ENCODE data around the gene TDG. TPM values are rescaled to one million over a fixed set of nuclear protein-coding genes. Genes with fewer than 3 reads are reported as not detected.

The TDG gene
- total and polyA plus RNA-seq, 10 of the 15 experiments (the other 5 are each of a cell fraction or from before 2014, with no cell fraction given) = 29.7 to 68.8 (median 51.2) TPM

- TF ChIP-seq RB1 (IDR thresholded peaks at IDR 0.05; ENCODE audit: borderline replicate concordance) (no peak), SREBF2 (IDR thresholded peaks at IDR 0.05; ENCODE audit: low read length) (0 out of 2 replicates have a peak, but pooled peaks have one; percentile 6), PKNOX1 (IDR thresholded peaks at IDR 0.05) (no peak)
Observed at GRCh38 chr12:103929784-103930033, 36.0 kb upstream of the TDG start (continued).

GRCh38 chr12:103930034-103930786 is 35.5 kb upstream of the TDG start, which contains the start of gene HSP90B1:
HSP90B1 (plus strand) TSS chr12:103930410; CDS start chr12:103930516, 106 bp downstream.
- Histone ChIP-seq H3K27me3 (replicated peaks in 1 of 2; ENCODE audit: control insufficient read depth in 2 of 2, insufficient read depth in 2 of 2, low read length in 1 of 2) (no peaks in the 10 kb centered on the region), H3K36me3 (ENCODE audit: control insufficient read depth in 2 of 2, insufficient read depth in 2 of 2, low read length in 1 of 2) (peaks cover 2 to 28% of the 10 kb centered on the region in 2 experiments), H3K4me1 (ENCODE audit: control insufficient read depth, insufficient read depth, low read length) (peaks cover 21% of the 10 kb centered on the region), H4K20me1 (ENCODE audit: control insufficient read depth, insufficient read depth) (peaks cover 3% of the 10 kb centered on the region; the same call in 1 of the 2 replicates), H3K9me3 (replicated peaks; ENCODE audit: control insufficient read depth, insufficient read depth, low read length) (no peaks in the 10 kb centered on the region), H3K4me3 (peak within 1 kb of the TSS; percentile 93), H2AFZ (ENCODE audit: control insufficient read depth, low read depth, low read length) (peak within 1 kb of the TSS; percentile 94), H3K9ac (ENCODE audit: control insufficient read depth, insufficient read depth, low read length) (peak within 1 kb of the TSS; percentile 98), H3K27ac (ENCODE audit: control insufficient read depth, insufficient read depth) (peak within 1 kb of the TSS; percentile 99), H3K79me2 (ENCODE audit: control insufficient read depth, insufficient read depth, low read length) (peaks cover 71% of the 10 kb centered on the region), H3K4me2 (ENCODE audit: control insufficient read depth, insufficient read depth) (peak within 1 kb of the TSS; percentile 88)
- intact Hi-C loops (cut with micrococcal nuclease; ENCODE audit: unreplicated experiment) (loop anchor here (2.0 kb wide), 2 partner anchors 23 to 35 kb away; partner anchors contain the start of gene TDG), in situ Hi-C loops (cut with MboI) (no loop called here)
- peak; percentile 99 for DNase-seq (ENCODE audit: low read depth, low spot score)
- SMC1A ChIA-PET (ENCODE audit: uncharacterized antibody, unreplicated experiment) = interaction anchor here (0.9 to 9.4 kb wide), 6 partner anchors 26 to 178 kb away, joined by 3 to 125 read pairs (median 10); partner anchors contain the start of gene TDG
- no TSS peak for BruUV-seq (replicated peaks)
- ATAC-seq = peak; percentile 72
- POLR2A ChIA-PET = interaction anchor here (0.6 to 7.1 kb wide), 17 partner anchors 10 to 527 kb away, joined by 3 to 73 read pairs (median 4); partner anchors contain the start of genes HCFC2, NFYB, NT5DC3 and TDG
- RAD21 ChIA-PET (ENCODE audit: unreplicated experiment) = interaction anchor here (0.8 to 7.4 kb wide), 17 partner anchors 10 to 403 kb away, joined by 3 to 121 read pairs (median 5); partner anchors contain the start of genes HCFC2, NFYB and TDG
- peak; percentile 83 for FAIRE-seq
- CTCF ChIA-PET = interaction anchor here (0.6 to 1.6 kb wide), 7 partner anchors 10 to 428 kb away, joined by 3 to 6 read pairs (median 3); no protein-coding TSS in a partner anchor
- WGBS (ENCODE audit: insufficient coverage, insufficient replicate concordance, low lambda C conversion rate, missing lambda C conversion rate) = under 1% methylated on average over 50 of the region's 56 CpGs
- TF ChIP-seq HDAC6 (IDR thresholded peaks at IDR 0.05; ENCODE audit: unreplicated experiment) = peak; percentile 56
- peak; percentile 35 for TF ChIP-seq BCL3 (IDR thresholded peaks at IDR 0.05; ENCODE audit: borderline replicate concordance, insufficient read depth, low read depth, low read length, poor library complexity, severe bottlenecking)
- no peak for TF ChIP-seq USF1 (IDR thresholded peaks at IDR 0.05; ENCODE audit: borderline replicate concordance, extremely low read length, insufficient read depth, low read depth, low read length)
- TF ChIP-seq SIX5 (IDR thresholded peaks at IDR 0.05; ENCODE audit: low read depth, low read length, severe bottlenecking) = peak; percentile 46
- no peak for TF ChIP-seq RAD21 (IDR thresholded peaks at IDR 0.05; ENCODE audit: insufficient read depth, low read depth, low read length)
- no peak; the same call in 1 of the 2 replicates for TF ChIP-seq SREBF2 (IDR thresholded peaks at IDR 0.05; ENCODE audit: low read length)
- TF ChIP-seq DPF2 (IDR thresholded peaks at IDR 0.05) = peak; percentile 88
- peak; percentile 74 for TF ChIP-seq FOS (IDR thresholded peaks at IDR 0.05; ENCODE audit: borderline replicate concordance, extremely low read depth, insufficient read length)
- TF ChIP-seq USF2 (IDR thresholded peaks at IDR 0.05; ENCODE audit: borderline replicate concordance, low read depth, low read length) = peak; percentile 10; the same call in 1 of the 2 replicates
- peak; percentile 75 for TF ChIP-seq MYC (IDR thresholded peaks at IDR 0.05; ENCODE audit: insufficient read depth, insufficient read length, insufficient replicate concordance, low read length, severe bottlenecking)
- peak; percentile 82; the same call in 1 of the 2 replicates for TF ChIP-seq YY1 (IDR thresholded peaks at IDR 0.05; ENCODE audit: low read depth, low read length)
- TF ChIP-seq NBN (IDR thresholded peaks at IDR 0.05) = peak; percentile 88
- peak; percentile 5; the same call in 1 of the 2 replicates for TF ChIP-seq SREBF1 (IDR thresholded peaks at IDR 0.05; ENCODE audit: low read length)
- peak; percentile 20; the same call in 1 of the 2 replicates for TF ChIP-seq TBL1XR1 (IDR thresholded peaks at IDR 0.05; ENCODE audit: low read depth, low read length)
- peak; percentile 89; the same call in 1 of the 2 replicates for TF ChIP-seq STAT1 (conservative IDR thresholded peaks at IDR 0.05)

All from GM12878 (cell line).